Breast epithelium (tissue), 4 donors: ENCODE measurements around the gene SLC25A21. TPM values are rescaled to one million over a fixed set of nuclear protein-coding genes. Genes with fewer than 3 reads are reported as not detected.
A peak's percentile ranks its signal among the peaks of the same experiment; 100 is the strongest.
"Not testable (repeated sequence)": the region's sequence is repeated elsewhere in the genome, so short reads cannot be mapped to it uniquely, and the experiment has no call there.

Source experiments
- DNase-seq, 2 donors: peaks; one replicate each; pipeline ENCODE4 v3.0.0-alpha.2; 2019; ENCODE audit warnings: low spot score in 2 of 2
- H3K27ac ChIP-seq, 2 donors: fragments of 200-600 bp; sonication (generic) in 1 of 2; one replicate each; pipeline ENCODE4 v1.5.1; 2016 to 2019; ENCODE audit warnings: mild to moderate bottlenecking in 1 of 2
- H3K27me3 ChIP-seq, 2 donors: fragments of 200-600 bp; sonication (generic) in 1 of 2; one replicate each; pipeline versions ENCODE4 v1.5.1 to v1.6.0; 2017 to 2019; ENCODE audit warnings: control low read depth in 1 of 2, mild to moderate bottlenecking in 1 of 2
- H3K36me3 ChIP-seq: fragments of 200-600 bp; one replicate; pipeline ENCODE4 v1.5.1; 2019
- H3K4me1 ChIP-seq, 2 donors: fragments of 200-600 bp; sonication (generic); one replicate each; pipeline ENCODE4 v1.5.1; 2016 to 2019; ENCODE audit warnings: control low read depth in 1 of 2
- H3K4me3 ChIP-seq, 3 donors: fragments of 200-600 bp; sonication (generic); 1 replicate in 2 of 3; 2 replicates in 1 of 3; pipeline ENCODE4 v1.5.1; 2016 to 2019; ENCODE audit warnings: mild to moderate bottlenecking in 3 of 3, moderate library complexity in 2 of 3
- H3K9me3 ChIP-seq, 2 donors: fragments of 200-600 bp; sonication (generic) in 1 of 2; one replicate each; pipeline ENCODE4 v1.5.1; 2016 to 2019; ENCODE audit warnings: control low read depth in 1 of 2
- CTCF ChIP-seq, 3 donors: fragments of 450-650 bp; IDR thresholded peaks; one replicate each; pipeline ENCODE4 v1.5.1; 2016 to 2017; ENCODE audit warnings: antibody characterized with exemption in 3 of 3, mild to moderate bottlenecking in 3 of 3, moderate library complexity in 3 of 3
- POLR2A ChIP-seq: fragments of 450-650 bp; IDR thresholded peaks from one replicate; pipeline ENCODE4 v1.6.1; 2016; ENCODE audit warnings: antibody characterized with exemption, mild to moderate bottlenecking, moderate library complexity
- POLR2AphosphoS5 ChIP-seq, 3 donors: sonication (generic); formaldehyde crosslinking; IDR thresholded peaks; one replicate each; pipeline ENCODE4 v1.6.1; 2017; ENCODE audit warnings: antibody characterized with exemption in 3 of 3
- intact Hi-C: fragments of 100-400 bp; cut with DNase I; formaldehyde crosslinking; loops from one replicate; pipeline ENCODE4 v1.15.1; 2023; ENCODE audit warnings: low total_unique reads
- total RNA-seq, 3 donors: library from RNA; depleted of rRNA; stranded (reverse); fragments of >200 nt; gene quantifications; one replicate each; pipeline ENCODE4 v1.1.0, GENCODE V29; 2016

The SLC25A21 gene
- total RNA-seq, 3 donors from 2014 or later, result 0.66 to 2.3 (median 1.6) TPM

DNA sequence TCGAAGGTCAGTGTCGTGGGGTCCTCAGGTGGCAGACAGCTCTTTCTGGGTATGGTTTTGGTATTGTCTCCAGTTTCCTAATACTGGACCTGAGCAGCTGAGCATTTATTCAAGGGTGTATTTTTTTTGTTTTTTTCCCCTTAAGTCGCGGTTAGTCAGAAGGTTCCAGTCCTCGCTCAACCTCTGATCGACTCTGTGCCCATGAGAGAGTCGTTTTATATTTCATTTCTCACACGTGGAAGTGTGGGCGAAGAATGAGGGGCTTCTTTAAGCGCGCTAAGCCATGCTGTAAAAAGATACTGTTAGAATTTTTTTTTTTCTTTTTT is 25.8 kb upstream of the SLC25A21 start:
- peak in 1 of 3 donors; percentile 7 for TF ChIP-seq CTCF (IDR thresholded peaks at IDR 0.05)
- TF ChIP-seq POLR2A, result no peak
- no peak for TF ChIP-seq POLR2AphosphoS5 (IDR thresholded peaks at IDR 0.05)
- Histone ChIP-seq H3K36me3 (no peaks in the 10 kb centered on the region), H3K27me3 (no peaks in the 10 kb centered on the region), H3K27ac (peak overlapping the region; percentile 93), H3K4me3 (peak overlapping the region; percentile 49 to 77 (median 70)), H3K4me1 (no peaks in the 10 kb centered on the region), H3K9me3 (no peaks in the 10 kb centered on the region)
- no peak for DNase-seq
- intact Hi-C loops, result no loop called here

GRCh38 chr14:37197421-37198272 is 25.2 kb upstream of the SLC25A21 start, which contains the start of gene MIPOL1:
Gene MIPOL1 (plus strand): TSS chr14:37197937. CDS start chr14:37247889, 49,952 bp downstream.
- Histone ChIP-seq H3K9me3 (no peaks in the 10 kb centered on the region), H3K27ac (peak within 1 kb of the TSS; percentile 93), H3K4me1 (no peaks in the 10 kb centered on the region), H3K27me3 (no peaks in the 10 kb centered on the region), H3K4me3 (peak within 1 kb of the TSS; percentile 49 to 77 (median 70)), H3K36me3 (no peaks in the 10 kb centered on the region)
- no peak for TF ChIP-seq POLR2A
- peak; percentile 41 to 48 (median 45) for TF ChIP-seq POLR2AphosphoS5 (IDR thresholded peaks at IDR 0.05)
- intact Hi-C loops, result no loop called here
- DNase-seq, result peak; percentile 73 to 78

- TF ChIP-seq CTCF (IDR thresholded peaks at IDR 0.05), result no peak
- no peak for TF ChIP-seq POLR2AphosphoS5 (IDR thresholded peaks at IDR 0.05)
- no peak for TF ChIP-seq POLR2A
- Histone ChIP-seq H3K27me3 (no peaks in the 10 kb centered on the region), H3K27ac (peak overlapping the region; percentile 93), H3K4me1 (no peaks in the 10 kb centered on the region), H3K4me3 (peak overlapping the region; percentile 49 to 77 (median 70)), H3K9me3 (no peaks in the 10 kb centered on the region), H3K36me3 (no peaks in the 10 kb centered on the region)
- intact Hi-C loops, result no loop called here
- DNase-seq, result no peak
These were observed 24.4 kb upstream of the SLC25A21 start for GRCh38 chr14:37196604-37197420.

- no peak overlapping the region for H3K27ac ChIP-seq
- no peaks in the 10 kb centered on the region for H3K9me3 ChIP-seq
- no peak for DNase-seq
- TF ChIP-seq POLR2AphosphoS5 (IDR thresholded peaks at IDR 0.05), result no peak
- no peak for TF ChIP-seq POLR2A
- no peak for TF ChIP-seq CTCF (IDR thresholded peaks at IDR 0.05)
- H3K27me3 ChIP-seq, result no peaks in the 10 kb centered on the region
- H3K4me1 ChIP-seq, result no peaks in the 10 kb centered on the region
- no peaks in the 10 kb centered on the region for H3K36me3 ChIP-seq
- intact Hi-C loops, result no loop called here
- H3K4me3 ChIP-seq, result no peak overlapping the region
These were observed 22.9 kb upstream of the SLC25A21 start for GRCh38 chr14:37195327-37195726.

GRCh38 chr14:37194698-37195097 is 22.3 kb upstream of the SLC25A21 start:
- Histone ChIP-seq H3K27me3 (no peaks in the 10 kb centered on the region), H3K27ac (no peak overlapping the region), H3K4me1 (no peaks in the 10 kb centered on the region), H3K9me3 (peaks cover 0 to 5% of the 10 kb centered on the region in 2 donors), H3K4me3 (no peak overlapping the region), H3K36me3 (no peaks in the 10 kb centered on the region)
- TF ChIP-seq POLR2A (no peak), POLR2AphosphoS5 (IDR thresholded peaks at IDR 0.05) (no peak), CTCF (IDR thresholded peaks at IDR 0.05) (no peak)
- DNase-seq, result no peak
- intact Hi-C loops, result no loop called here

DNA sequence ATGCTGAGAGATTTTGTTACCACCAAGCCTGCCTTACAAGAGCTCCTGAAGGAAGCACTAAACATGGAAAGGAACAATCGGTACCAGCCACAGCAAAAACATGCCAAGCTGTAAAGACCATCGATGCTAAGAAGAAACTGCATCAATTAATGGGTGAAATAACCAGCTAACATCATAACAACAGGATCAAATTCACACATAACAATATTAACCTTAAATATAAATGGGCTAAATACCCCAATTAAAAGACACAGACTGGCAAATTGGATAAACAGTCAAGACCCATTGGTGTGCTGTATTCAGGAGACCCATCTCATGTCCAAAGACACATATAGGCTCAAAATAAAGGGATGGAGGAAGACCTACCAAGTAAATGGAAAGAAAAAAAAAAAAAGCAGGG is 17.3 kb upstream of the SLC25A21 start:
- intact Hi-C loops, H3K4me3 ChIP-seq, DNase-seq, H3K27ac ChIP-seq, H3K36me3 ChIP-seq, H3K9me3 ChIP-seq, H3K4me1 ChIP-seq, H3K27me3 ChIP-seq: not testable (repeated sequence)

GRCh38 chr14:37187840-37188577 is 15.6 kb upstream of the SLC25A21 start:
- H3K27me3 ChIP-seq, intact Hi-C loops: not testable (repeated sequence)

More at GRCh38 chr14:37187840-37188577, 15.6 kb upstream of the SLC25A21 start:
- not testable (repeated sequence) for H3K4me3 ChIP-seq, DNase-seq, H3K4me1 ChIP-seq, H3K36me3 ChIP-seq, H3K9me3 ChIP-seq, H3K27ac ChIP-seq
